WTC11 (cell line): ENCODE results near the gene SSNA1. TPM values are rescaled to one million over a fixed set of nuclear protein-coding genes. Genes with fewer than 3 reads are reported as not detected.

Experiments
- CDX4 ChIP-seq: fragments of 250-450 bp; sonication (Bioruptor Pico); IDR thresholded peaks from 2 replicates; pipeline ENCODE4 v1.9.0; 2021; ENCODE audit warnings: moderate library complexity, mild to moderate bottlenecking, inconsistent platforms, borderline replicate concordance
- CREB1 ChIP-seq: sonication (generic); formaldehyde crosslinking; IDR thresholded peaks from 2 replicates; pipeline ENCODE4 v1.8.0; 2023; ENCODE audit warnings: mild to moderate bottlenecking, missing genetic modification reagents
- CTCF ChIP-seq: fragments of 200-600 bp; IDR thresholded peaks from 2 replicates; pipeline ENCODE4 v1.8.0; 2022; ENCODE audit warnings: antibody characterized with exemption
- ETV6 ChIP-seq: sonication (generic); formaldehyde crosslinking; IDR thresholded peaks from 2 replicates; pipeline ENCODE4 v1.8.1; 2022; ENCODE audit warnings: mild to moderate bottlenecking, missing genetic modification reagents
- FOXP4 ChIP-seq: sonication (generic); formaldehyde crosslinking; IDR thresholded peaks from 2 replicates; pipeline ENCODE4 v1.8.0; 2022; ENCODE audit warnings: mild to moderate bottlenecking, missing genetic modification reagents
- IRF2 ChIP-seq: sonication (generic); formaldehyde crosslinking; IDR thresholded peaks from 2 replicates; pipeline ENCODE4 v1.8.0; 2022; ENCODE audit warnings: low read depth, missing genetic modification reagents, borderline replicate concordance
- NR1H2 ChIP-seq: sonication (generic); formaldehyde crosslinking; IDR thresholded peaks from 2 replicates; pipeline ENCODE4 v1.9.0; 2021; ENCODE audit warnings: mild to moderate bottlenecking, moderate library complexity, missing genetic modification reagents
- PREB ChIP-seq: sonication (generic); formaldehyde crosslinking; IDR thresholded peaks from 2 replicates; pipeline ENCODE4 v1.8.1; 2022; ENCODE audit warnings: mild to moderate bottlenecking, missing genetic modification reagents, moderate library complexity, borderline replicate concordance
- PRRX2 ChIP-seq: fragments of 250-450 bp; sonication (Bioruptor Pico); IDR thresholded peaks from 2 replicates; pipeline ENCODE4 v1.8.0; 2021; ENCODE audit warnings: mild to moderate bottlenecking
- SMAD3 ChIP-seq: sonication (generic); formaldehyde crosslinking; IDR thresholded peaks from 2 replicates; pipeline ENCODE4 v1.8.0; 2022; ENCODE audit warnings: missing genetic modification reagents, mild to moderate bottlenecking, borderline replicate concordance
- TCF7 ChIP-seq: sonication (generic); formaldehyde crosslinking; IDR thresholded peaks from 2 replicates; pipeline ENCODE4 v1.8.0; 2022; ENCODE audit warnings: mild to moderate bottlenecking, low read depth, missing genetic modification reagents, moderate library complexity
- TEAD4 ChIP-seq: sonication (generic); formaldehyde crosslinking; IDR thresholded peaks from 2 replicates; pipeline ENCODE4 v1.8.0; 2022; ENCODE audit warnings: mild to moderate bottlenecking, missing genetic modification reagents
- ZBTB21 ChIP-seq: sonication (generic); formaldehyde crosslinking; IDR thresholded peaks from 2 replicates; pipeline ENCODE4 v1.8.1; 2023; ENCODE audit warnings: mild to moderate bottlenecking, missing genetic modification reagents, borderline replicate concordance
- ZBTB43 ChIP-seq: sonication (generic); formaldehyde crosslinking; IDR thresholded peaks from 2 replicates; pipeline ENCODE4 v1.8.1; 2023; ENCODE audit warnings: mild to moderate bottlenecking, missing genetic modification reagents
- ZNF121 ChIP-seq: sonication (generic); formaldehyde crosslinking; IDR thresholded peaks from 2 replicates; pipeline ENCODE4 v1.8.0; 2023; ENCODE audit warnings: missing genetic modification reagents
- ZNF232 ChIP-seq: sonication (generic); formaldehyde crosslinking; IDR thresholded peaks from 2 replicates; pipeline ENCODE4 v1.8.0; 2022; ENCODE audit warnings: mild to moderate bottlenecking, missing genetic modification reagents
- ZNF317 ChIP-seq: sonication (generic); formaldehyde crosslinking; IDR thresholded peaks from 2 replicates; pipeline ENCODE4 v1.8.1; 2023; ENCODE audit warnings: low read depth, mild to moderate bottlenecking, moderate library complexity, missing genetic modification reagents, borderline replicate concordance
- ZNF423 ChIP-seq: fragments of 250-450 bp; sonication (Bioruptor Pico); IDR thresholded peaks from 2 replicates; pipeline ENCODE4 v2.1.2; 2022; ENCODE audit warnings: mild to moderate bottlenecking, moderate library complexity
- ZNF512 ChIP-seq: sonication (generic); formaldehyde crosslinking; IDR thresholded peaks from 2 replicates; pipeline ENCODE4 v1.8.1; 2022; ENCODE audit warnings: missing genetic modification reagents, borderline replicate concordance
- ZNF671 ChIP-seq: fragments of 250-450 bp; sonication (Bioruptor Pico); IDR thresholded peaks from 2 replicates; pipeline ENCODE4 v1.8.0; 2021; ENCODE audit warnings: mild to moderate bottlenecking
- total RNA-seq: library from RNA; stranded (reverse); gene quantifications from 3 replicates; pipeline ENCODE4 v1.2.3, GENCODE V29; 2021
- TF ChIP-seq, protein P1 (sequence below): sonication (generic); formaldehyde crosslinking; IDR thresholded peaks from 2 replicates; pipeline ENCODE4 v1.8.0; 2023; ENCODE audit warnings: missing genetic modification reagents, mild to moderate bottlenecking, borderline replicate concordance
- TF ChIP-seq, protein P2 (sequence below): sonication (generic); formaldehyde crosslinking; IDR thresholded peaks from 2 replicates; pipeline ENCODE4 v1.8.1; 2023; ENCODE audit warnings: mild to moderate bottlenecking, missing genetic modification reagents, moderate library complexity
- TF ChIP-seq, protein P3 (sequence below): sonication (generic); formaldehyde crosslinking; IDR thresholded peaks from 2 replicates; pipeline ENCODE4 v1.8.1; 2022; ENCODE audit warnings: low read depth, missing genetic modification reagents, borderline replicate concordance

Gene SSNA1
- total RNA-seq, 1 experiment from 2014 or later, result 102 TPM

GRCh38 chr9:137236238-137236935 is 47.9 kb downstream of the SSNA1 start (continued):
- TF ChIP-seq, protein P1, sequence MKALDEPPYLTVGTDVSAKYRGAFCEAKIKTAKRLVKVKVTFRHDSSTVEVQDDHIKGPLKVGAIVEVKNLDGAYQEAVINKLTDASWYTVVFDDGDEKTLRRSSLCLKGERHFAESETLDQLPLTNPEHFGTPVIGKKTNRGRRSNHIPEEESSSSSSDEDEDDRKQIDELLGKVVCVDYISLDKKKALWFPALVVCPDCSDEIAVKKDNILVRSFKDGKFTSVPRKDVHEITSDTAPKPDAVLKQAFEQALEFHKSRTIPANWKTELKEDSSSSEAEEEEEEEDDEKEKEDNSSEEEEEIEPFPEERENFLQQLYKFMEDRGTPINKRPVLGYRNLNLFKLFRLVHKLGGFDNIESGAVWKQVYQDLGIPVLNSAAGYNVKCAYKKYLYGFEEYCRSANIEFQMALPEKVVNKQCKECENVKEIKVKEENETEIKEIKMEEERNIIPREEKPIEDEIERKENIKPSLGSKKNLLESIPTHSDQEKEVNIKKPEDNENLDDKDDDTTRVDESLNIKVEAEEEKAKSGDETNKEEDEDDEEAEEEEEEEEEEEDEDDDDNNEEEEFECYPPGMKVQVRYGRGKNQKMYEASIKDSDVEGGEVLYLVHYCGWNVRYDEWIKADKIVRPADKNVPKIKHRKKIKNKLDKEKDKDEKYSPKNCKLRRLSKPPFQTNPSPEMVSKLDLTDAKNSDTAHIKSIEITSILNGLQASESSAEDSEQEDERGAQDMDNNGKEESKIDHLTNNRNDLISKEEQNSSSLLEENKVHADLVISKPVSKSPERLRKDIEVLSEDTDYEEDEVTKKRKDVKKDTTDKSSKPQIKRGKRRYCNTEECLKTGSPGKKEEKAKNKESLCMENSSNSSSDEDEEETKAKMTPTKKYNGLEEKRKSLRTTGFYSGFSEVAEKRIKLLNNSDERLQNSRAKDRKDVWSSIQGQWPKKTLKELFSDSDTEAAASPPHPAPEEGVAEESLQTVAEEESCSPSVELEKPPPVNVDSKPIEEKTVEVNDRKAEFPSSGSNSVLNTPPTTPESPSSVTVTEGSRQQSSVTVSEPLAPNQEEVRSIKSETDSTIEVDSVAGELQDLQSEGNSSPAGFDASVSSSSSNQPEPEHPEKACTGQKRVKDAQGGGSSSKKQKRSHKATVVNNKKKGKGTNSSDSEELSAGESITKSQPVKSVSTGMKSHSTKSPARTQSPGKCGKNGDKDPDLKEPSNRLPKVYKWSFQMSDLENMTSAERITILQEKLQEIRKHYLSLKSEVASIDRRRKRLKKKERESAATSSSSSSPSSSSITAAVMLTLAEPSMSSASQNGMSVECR, result peak; percentile 84; the same call in 1 of the 2 replicates
- TF ChIP-seq IRF2, result no peak
- TF ChIP-seq ETV6 (CRISPR knock-in tag), result peak; percentile 43; the same call in 1 of the 2 replicates
- TF ChIP-seq PRRX2 (CRISPR knock-in tag), result no peak
- no peak for TF ChIP-seq CDX4 (CRISPR knock-in tag)
- no peak for TF ChIP-seq ZNF121 (CRISPR knock-in tag)
- TF ChIP-seq CREB1 (CRISPR knock-in tag), result no peak; the same call in 1 of the 2 replicates
- no peak for TF ChIP-seq SMAD3 (CRISPR knock-in tag)
- TF ChIP-seq ZBTB43, result no peak
- no peak for TF ChIP-seq ZBTB21 (CRISPR knock-in tag)
- TF ChIP-seq ZNF512, result no peak
- TF ChIP-seq, protein P2, sequence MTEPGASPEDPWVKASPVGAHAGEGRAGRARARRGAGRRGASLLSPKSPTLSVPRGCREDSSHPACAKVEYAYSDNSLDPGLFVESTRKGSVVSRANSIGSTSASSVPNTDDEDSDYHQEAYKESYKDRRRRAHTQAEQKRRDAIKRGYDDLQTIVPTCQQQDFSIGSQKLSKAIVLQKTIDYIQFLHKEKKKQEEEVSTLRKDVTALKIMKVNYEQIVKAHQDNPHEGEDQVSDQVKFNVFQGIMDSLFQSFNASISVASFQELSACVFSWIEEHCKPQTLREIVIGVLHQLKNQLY (CRISPR knock-in tag), result no peak
- TF ChIP-seq ZNF317 (CRISPR knock-in tag), result no peak
- TF ChIP-seq NR1H2 (CRISPR knock-in tag), result no peak
- no peak for TF ChIP-seq TCF7
- TF ChIP-seq ZNF671 (CRISPR knock-in tag), result no peak
- TF ChIP-seq ZNF232 (CRISPR knock-in tag), result no peak
- TF ChIP-seq CTCF, result peak; percentile 98
- TF ChIP-seq, protein P3, sequence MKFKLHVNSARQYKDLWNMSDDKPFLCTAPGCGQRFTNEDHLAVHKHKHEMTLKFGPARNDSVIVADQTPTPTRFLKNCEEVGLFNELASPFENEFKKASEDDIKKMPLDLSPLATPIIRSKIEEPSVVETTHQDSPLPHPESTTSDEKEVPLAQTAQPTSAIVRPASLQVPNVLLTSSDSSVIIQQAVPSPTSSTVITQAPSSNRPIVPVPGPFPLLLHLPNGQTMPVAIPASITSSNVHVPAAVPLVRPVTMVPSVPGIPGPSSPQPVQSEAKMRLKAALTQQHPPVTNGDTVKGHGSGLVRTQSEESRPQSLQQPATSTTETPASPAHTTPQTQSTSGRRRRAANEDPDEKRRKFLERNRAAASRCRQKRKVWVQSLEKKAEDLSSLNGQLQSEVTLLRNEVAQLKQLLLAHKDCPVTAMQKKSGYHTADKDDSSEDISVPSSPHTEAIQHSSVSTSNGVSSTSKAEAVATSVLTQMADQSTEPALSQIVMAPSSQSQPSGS, result no peak
- TF ChIP-seq FOXP4 (CRISPR knock-in tag), result no peak
- no peak for TF ChIP-seq PREB (CRISPR knock-in tag)
- TF ChIP-seq TEAD4 (CRISPR knock-in tag), result no peak
- TF ChIP-seq ZNF423 (CRISPR knock-in tag), result peak; percentile 87
